NCI-H1092 (cell line): ENCODE results near the gene NKAPL.

Experiments used
- DNase-seq: peaks from one replicate; lab custom pipeline; 2025; lab: John Stamatoyannopoulos, UW

Gene NKAPL

GRCh38 chr6:28245206-28245941, 13.7 kb upstream of the NKAPL start:
- no peak for DNase-seq

GRCh38 chr6:28248916-28249315, 10.2 kb upstream of the NKAPL start:
- no peak for DNase-seq

- no peak for DNase-seq
These were observed 8.3 kb upstream of the NKAPL start for GRCh38 chr6:28250747-28251146.

GRCh38 chr6:28251661-28252008, 7.5 kb upstream of the NKAPL start:
- DNase-seq = no peak

GRCh38 chr6:28252009-28252975, 6.8 kb upstream of the NKAPL start, which contains the start of gene ZKSCAN4:
TSS of gene ZKSCAN4 (minus strand) at chr6:28252269. CDS start at chr6:28251980, 289 bp downstream.
- DNase-seq = peak; percentile 76

GRCh38 chr6:28254121-28254519, 5.0 kb upstream of the NKAPL start:
- DNase-seq = no peak

- no peak for DNase-seq
These were observed 2.1 kb upstream of the NKAPL start for GRCh38 chr6:28257042-28257441.

- no peak for DNase-seq
These were observed 4.8 kb downstream of the NKAPL start for GRCh38 chr6:28263922-28264321.

- no peak for DNase-seq
These were observed 5.8 kb downstream of the NKAPL start for GRCh38 chr6:28264834-28265401.

- DNase-seq = no peak
These were observed 7.5 kb downstream of the NKAPL start for GRCh38 chr6:28266563-28266961.

- peak; percentile 77 for DNase-seq
These were observed 8.0 kb downstream of the NKAPL start, which contains the start of gene ZSCAN26 for GRCh38 chr6:28266962-28267694. TSS of gene ZSCAN26 (plus strand) at chr6:28267143. CDS start at chr6:28271920, 4,777 bp downstream.

GRCh38 chr6:28267695-28268059, 8.6 kb downstream of the NKAPL start:
- no peak for DNase-seq

- no peak for DNase-seq
These were observed 10.4 kb downstream of the NKAPL start for GRCh38 chr6:28269492-28269891.

GRCh38 chr6:28274888-28275287, 15.8 kb downstream of the NKAPL start:
- no peak for DNase-seq

- no peak for DNase-seq
These were observed 18.6 kb downstream of the NKAPL start for GRCh38 chr6:28277746-28278145.

GRCh38 chr6:28280595-28281287, 21.6 kb downstream of the NKAPL start:
- DNase-seq = no peak

GRCh38 chr6:28281288-28282064, 22.4 kb downstream of the NKAPL start, which contains the start of gene PGBD1:
TSS of gene PGBD1 (plus strand) at chr6:28281572. CDS start at chr6:28283814, 2,242 bp downstream.
- DNase-seq = peak; percentile 67

GRCh38 chr6:28282926-28283325, 23.8 kb downstream of the NKAPL start:
- DNase-seq = no peak

GRCh38 chr6:28291573-28291972, 32.5 kb downstream of the NKAPL start:
- DNase-seq = no peak

GRCh38 chr6:28295326-28295725, 36.2 kb downstream of the NKAPL start:
- DNase-seq = no peak
